ENCODE data around the gene CACNA2D3.

- TF ChIP-seq CTCF (IDR thresholded peaks at IDR 0.05; ENCODE audit: insufficient read depth, low read depth, low read length) (no peak), EZH2 (IDR thresholded peaks at IDR 0.05; ENCODE audit: insufficient read depth, low read length) (no peak)
These were observed 739.1 kb downstream of the CACNA2D3 start for GRCh38 chr3:54861248-54862067.
